Neuronal stem cell (in vitro differentiated cells): ENCODE data around the gene EXOC6.

ENCODE experiments used
- DNase-seq: peaks from one replicate; pipeline ENCODE4 v3.0.0-alpha.2; 2013; ENCODE audit warnings: low spot score
- H2AFZ ChIP-seq: one replicate; pipeline ENCODE4 v1.6.1; 2013; ENCODE audit warnings: mild to moderate bottlenecking, low read length, inconsistent platforms
- H2AK5ac ChIP-seq: 2 replicates; pipeline ENCODE4 v1.6.1; 2013; ENCODE audit warnings: low read depth, mild to moderate bottlenecking, inconsistent platforms, low read length, moderate library complexity, mixed read lengths
- H2BK120ac ChIP-seq: 2 replicates; pipeline ENCODE4 v1.6.1; 2013; ENCODE audit warnings: low read depth, mild to moderate bottlenecking, inconsistent platforms, low read length, moderate library complexity, mixed read lengths
- H2BK12ac ChIP-seq: one replicate; pipeline ENCODE4 v1.6.1; 2013; ENCODE audit warnings: low read length, inconsistent platforms
- H2BK15ac ChIP-seq: 2 replicates; pipeline ENCODE4 v1.6.1; 2013; ENCODE audit warnings: mild to moderate bottlenecking, low read length, inconsistent platforms, mixed read lengths
- H2BK5ac ChIP-seq: one replicate; pipeline ENCODE4 v1.6.1; 2013; ENCODE audit warnings: inconsistent platforms, mild to moderate bottlenecking, low read length, moderate library complexity
- H3K14ac ChIP-seq: one replicate; pipeline ENCODE4 v1.6.1; 2013; ENCODE audit warnings: low read length, inconsistent platforms
- H3K18ac ChIP-seq: 2 replicates; pipeline ENCODE4 v1.6.1; 2013; ENCODE audit warnings: low read length, inconsistent platforms
- H3K23ac ChIP-seq: 2 replicates; pipeline ENCODE4 v1.6.1; 2013; ENCODE audit warnings: low read depth, mild to moderate bottlenecking, mixed read lengths, low read length, inconsistent platforms; ENCODE audit not compliant: poor library complexity
- H3K27ac ChIP-seq: replicated peaks from 3 replicates; pipeline ENCODE4 v1.5.1; 2013; ENCODE audit warnings: low read length, inconsistent platforms
- H3K27me3 ChIP-seq, 3 experiments: 2 replicates each; pipeline ENCODE4 v1.6.1; 2013; ENCODE audit warnings: low read length in 3 of 3, mild to moderate bottlenecking in 2 of 3, inconsistent platforms in 1 of 3, low read depth in 1 of 3, mixed read lengths in 1 of 3, moderate library complexity in 1 of 3; ENCODE audit not compliant: control insufficient read depth in 3 of 3, insufficient read depth in 3 of 3
- H3K36me3 ChIP-seq, 2 donors: replicated peaks in 1 of 2; 2 replicates each; pipeline ENCODE4 v1.6.1; 2013; ENCODE audit warnings: low read length in 2 of 2; ENCODE audit not compliant: control insufficient read depth in 2 of 2, insufficient read depth in 2 of 2
- H3K4ac ChIP-seq: 2 replicates; pipeline ENCODE4 v1.6.1; 2013; ENCODE audit warnings: inconsistent platforms, mild to moderate bottlenecking, low read length, moderate library complexity
- H3K4me1 ChIP-seq, 2 donors: 1 replicate in 1 of 2; 2 replicates in 1 of 2; pipeline ENCODE4 v1.6.1; 2013; ENCODE audit warnings: low read length in 2 of 2, low read depth in 1 of 2; ENCODE audit not compliant: control insufficient read depth in 2 of 2, insufficient read depth in 1 of 2
- H3K4me2 ChIP-seq: one replicate; pipeline ENCODE4 v1.6.1; 2013; ENCODE audit warnings: mild to moderate bottlenecking, low read length, inconsistent platforms; ENCODE audit not compliant: insufficient read depth, poor library complexity, severe bottlenecking
- H3K4me3 ChIP-seq, 2 donors: 2 replicates each; pipeline ENCODE4 v1.5.1; 2013; ENCODE audit warnings: low read length in 2 of 2, mild to moderate bottlenecking in 2 of 2, inconsistent platforms in 1 of 2, moderate library complexity in 1 of 2
- H3K79me1 ChIP-seq: one replicate; pipeline ENCODE4 v1.6.1; 2013; ENCODE audit warnings: low read depth, mild to moderate bottlenecking, inconsistent platforms, low read length, moderate library complexity
- H3K9ac ChIP-seq: one replicate; pipeline ENCODE4 v1.6.1; 2013; ENCODE audit warnings: mild to moderate bottlenecking, low read depth, low read length, inconsistent platforms; ENCODE audit not compliant: poor library complexity
- H3K9me3 ChIP-seq, 2 donors: replicated peaks in 1 of 2; 2 replicates each; pipeline versions ENCODE3 to v1.6.1; 2013; ENCODE audit warnings: low read length in 2 of 2, mild to moderate bottlenecking in 2 of 2, inconsistent platforms in 1 of 2, low read depth in 1 of 2, mixed read lengths in 1 of 2, moderate library complexity in 1 of 2; ENCODE audit not compliant: control insufficient read depth in 2 of 2, insufficient read depth in 1 of 2
- H4K8ac ChIP-seq: one replicate; pipeline ENCODE4 v1.6.1; 2013; ENCODE audit warnings: low read depth, mild to moderate bottlenecking, inconsistent platforms, low read length, moderate library complexity
- H4K91ac ChIP-seq: one replicate; pipeline ENCODE4 v1.6.1; 2013; ENCODE audit warnings: low read length, low read depth, mild to moderate bottlenecking, inconsistent platforms; ENCODE audit not compliant: poor library complexity
- WGBS, 2 donors: extraction: QIAGEN DNeasy Blood & Tissue Kit; methylation state at CpG; one replicate each; pipeline ENCODE4 v1.1.7; 2013; ENCODE audit warnings: missing lambda C conversion rate in 2 of 2, mixed read lengths in 1 of 2; ENCODE audit not compliant: insufficient read length in 2 of 2, insufficient replicate concordance in 1 of 2; ENCODE audit errors: extremely low coverage in 2 of 2; 5-methylcytosine and 5-hydroxymethylcytosine counted together

The EXOC6 gene

GRCh38 chr10:92867235-92867634 is 18.9 kb downstream of the EXOC6 start:
- Histone ChIP-seq H2BK15ac (no peak overlapping the region), H3K23ac (no peak overlapping the region), H2BK5ac (no peak overlapping the region), H3K27me3 (no peaks in the 10 kb centered on the region), H2BK120ac (no peak overlapping the region), H3K4ac (no peak overlapping the region), H3K4me2 (no peak overlapping the region), H3K9ac (no peak overlapping the region), H3K14ac (no peak overlapping the region), H3K9me3 (peaks cover 2 to 3% of the 10 kb centered on the region in 2 donors), H2BK12ac (no peak overlapping the region), H3K36me3 (no peaks in the 10 kb centered on the region), H4K8ac (no peak overlapping the region), H4K91ac (no peak overlapping the region), H3K27ac (no peak overlapping the region), H3K79me1 (no peaks in the 10 kb centered on the region), H3K18ac (no peak overlapping the region), H3K4me1 (no peaks in the 10 kb centered on the region), H2AFZ (no peak overlapping the region), H2AK5ac (no peak overlapping the region), H3K4me3 (no peak overlapping the region)
- DNase-seq: no peak
- WGBS, 2 donors: no CpG with 5 or more reads among the region's 3 CpGs

GRCh38 chr10:92868036-92868435 is 19.7 kb downstream of the EXOC6 start:
- Histone ChIP-seq H4K91ac (no peak overlapping the region), H3K27me3 (no peaks in the 10 kb centered on the region), H3K4ac (no peak overlapping the region), H3K4me1 (peaks cover 0 to under 1% of the 10 kb centered on the region in 2 donors), H2AFZ (no peak overlapping the region), H3K9ac (no peak overlapping the region), H3K79me1 (no peaks in the 10 kb centered on the region), H2AK5ac (no peak overlapping the region), H3K36me3 (no peaks in the 10 kb centered on the region), H4K8ac (no peak overlapping the region), H3K23ac (no peak overlapping the region), H2BK12ac (no peak overlapping the region), H3K18ac (no peak overlapping the region), H3K9me3 (peaks cover 0 to 2% of the 10 kb centered on the region in 2 donors), H3K4me3 (no peak overlapping the region), H3K27ac (no peak overlapping the region), H3K14ac (no peak overlapping the region), H3K4me2 (no peak overlapping the region), H2BK120ac (no peak overlapping the region), H2BK15ac (no peak overlapping the region), H2BK5ac (no peak overlapping the region)
- no peak for DNase-seq
- no CpG with 5 or more reads among the region's 3 CpGs for WGBS, 2 donors

- Histone ChIP-seq H2BK12ac (no peak overlapping the region), H4K91ac (no peak overlapping the region), H3K23ac (no peak overlapping the region), H3K79me1 (no peaks in the 10 kb centered on the region), H2BK5ac (no peak overlapping the region), H3K4ac (no peak overlapping the region), H4K8ac (no peak overlapping the region), H3K9me3 (peaks cover 0 to 2% of the 10 kb centered on the region in 2 donors), H3K36me3 (no peaks in the 10 kb centered on the region), H3K14ac (no peak overlapping the region), H3K27me3 (no peaks in the 10 kb centered on the region), H2BK15ac (no peak overlapping the region), H2AFZ (no peak overlapping the region), H3K4me2 (no peak overlapping the region), H3K9ac (no peak overlapping the region), H3K18ac (no peak overlapping the region), H2BK120ac (no peak overlapping the region), H2AK5ac (no peak overlapping the region), H3K27ac (no peak overlapping the region), H3K4me3 (no peak overlapping the region), H3K4me1 (peaks cover 0 to 2% of the 10 kb centered on the region in 2 donors)
- WGBS, 2 donors: no CpG with 5 or more reads among the region's 1 CpG
- no peak for DNase-seq
Observed at GRCh38 chr10:92868557-92868956, 20.2 kb downstream of the EXOC6 start.

- no peak overlapping the region for H3K23ac ChIP-seq
- no CpG with 5 or more reads among the region's 3 CpGs for WGBS, 2 donors
- H2BK12ac ChIP-seq: no peak overlapping the region
- no peaks in the 10 kb centered on the region for H3K9me3 ChIP-seq
- no peak overlapping the region for H4K91ac ChIP-seq
- H3K9ac ChIP-seq: no peak overlapping the region
- H2AK5ac ChIP-seq: no peak overlapping the region
- H3K14ac ChIP-seq: no peak overlapping the region
- H3K4me2 ChIP-seq: no peak overlapping the region
- H2BK15ac ChIP-seq: no peak overlapping the region
- DNase-seq: no peak
- no peak overlapping the region for H4K8ac ChIP-seq
- no peak overlapping the region for H3K4me3 ChIP-seq
- H3K36me3 ChIP-seq: no peaks in the 10 kb centered on the region
- H3K27me3 ChIP-seq: no peaks in the 10 kb centered on the region
- no peak overlapping the region for H3K18ac ChIP-seq
- H3K4ac ChIP-seq: no peak overlapping the region
- H2BK120ac ChIP-seq: no peak overlapping the region
- H2AFZ ChIP-seq: no peak overlapping the region
- H3K4me1 ChIP-seq: peaks cover 0 to 2% of the 10 kb centered on the region in 2 donors
- H3K27ac ChIP-seq: no peak overlapping the region
- no peak overlapping the region for H2BK5ac ChIP-seq
- no peaks in the 10 kb centered on the region for H3K79me1 ChIP-seq
Observed at GRCh38 chr10:92873029-92873428, 24.7 kb downstream of the EXOC6 start.
